ENCODE data around the gene HNRNPUL1. TPM values are rescaled to one million over a fixed set of nuclear protein-coding genes. Genes with fewer than 3 reads are reported as not detected.
A peak's percentile ranks its signal among the peaks of the same experiment; 100 is the strongest.
"Not testable (repeated sequence)": the region's sequence is repeated elsewhere in the genome, so short reads cannot be mapped to it uniquely, and the experiment has no call there.

Gene HNRNPUL1
- total RNA-seq, 1 experiment from 2014 or later = 158 TPM

DNA sequence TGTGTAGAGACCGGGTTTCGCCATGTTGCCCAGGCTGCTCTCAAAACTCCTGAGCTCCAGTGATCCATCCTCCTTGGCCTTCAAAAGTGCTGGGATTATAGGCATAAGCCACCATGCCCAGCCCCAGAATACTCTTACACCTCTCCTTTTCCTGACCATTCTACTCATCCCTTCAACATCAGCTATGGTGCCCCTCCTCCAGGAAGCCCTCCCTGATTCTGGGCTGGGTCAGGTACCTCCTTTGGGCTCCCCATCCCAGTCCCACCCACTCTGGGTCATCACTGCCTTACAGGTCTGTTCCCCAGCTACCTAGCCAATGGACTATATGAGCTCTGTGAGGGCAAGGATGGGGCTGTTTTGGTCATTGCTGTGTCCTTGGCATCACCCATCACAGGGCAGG is 80.0 kb downstream of the HNRNPUL1 start:
- ChIA-PET POLR2A (ENCODE audit: unreplicated experiment) (no interaction called here), CTCF (no interaction called here)
- no peaks in the 10 kb centered on the region for H3K27me3 ChIP-seq (ENCODE audit: low read length)
- ATAC-seq (no peak), DNase-seq (no peak)
- H3K9me3 ChIP-seq (ENCODE audit: low read length) = no peaks in the 10 kb centered on the region
- H3K4me1 ChIP-seq (ENCODE audit: insufficient read depth, low read length) = no peaks in the 10 kb centered on the region
- 0 out of 2 replicates have a peak, but pooled peaks cover 4% of the 10 kb centered on the region for H3K36me3 ChIP-seq (ENCODE audit: low read depth, low read length)
- BruUV-seq (replicated peaks) = no TSS peak
- H3K4me3 ChIP-seq (ENCODE audit: low read length) = no peak overlapping the region
- H3K79me2 ChIP-seq (ENCODE audit: low read length) = peaks cover 3% of the 10 kb centered on the region; the same call in 1 of the 2 replicates
- H3K9ac ChIP-seq (ENCODE audit: low read length) = no peak overlapping the region
- H3F3A ChIP-seq (ENCODE audit: low read length, unreplicated experiment) = no peaks in the 10 kb centered on the region
- H3K4me2 ChIP-seq (ENCODE audit: low read length) = no peak overlapping the region
- TF ChIP-seq EZH2phosphoT487 (IDR thresholded peaks at IDR 0.05; ENCODE audit: borderline replicate concordance, low read length) = no peak
- H4K20me1 ChIP-seq (ENCODE audit: low read length) = no peaks in the 10 kb centered on the region
- H3K9me2 ChIP-seq (replicated peaks; ENCODE audit: low read length) = no peaks in the 10 kb centered on the region
- no peak overlapping the region for H3K27ac ChIP-seq (ENCODE audit: low read length)
- no peak overlapping the region for H2AFZ ChIP-seq (ENCODE audit: low read length)
- intact Hi-C loops (cut with micrococcal nuclease) = no loop called here

DNA sequence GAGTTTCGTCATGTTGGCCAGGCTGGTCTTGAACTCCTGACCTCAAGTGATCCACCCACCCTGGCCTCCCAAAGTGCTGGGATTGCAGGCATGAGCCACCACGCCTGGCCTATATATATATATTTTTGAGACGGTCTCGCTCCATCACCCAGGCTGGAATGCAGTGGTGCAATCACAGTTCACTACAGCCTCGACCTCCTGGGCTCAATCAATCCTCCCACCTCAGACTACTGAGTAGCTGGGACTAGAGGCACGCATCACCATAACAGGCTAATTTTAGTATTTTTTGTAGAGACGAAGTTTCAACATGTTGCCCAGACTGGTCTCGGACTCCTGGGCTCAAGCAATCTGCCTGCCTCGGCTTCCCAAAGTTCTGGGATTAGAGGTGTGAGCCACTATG is 82.7 kb downstream of the HNRNPUL1 start:
- POLR2A ChIA-PET (ENCODE audit: unreplicated experiment); H2AFZ ChIP-seq (ENCODE audit: low read length); H3K4me2 ChIP-seq (ENCODE audit: low read length); H3F3A ChIP-seq (ENCODE audit: low read length, unreplicated experiment); DNase-seq; H3K9ac ChIP-seq (ENCODE audit: low read length); CTCF ChIA-PET; H3K4me1 ChIP-seq (ENCODE audit: insufficient read depth, low read length); H3K27ac ChIP-seq (ENCODE audit: low read length); intact Hi-C loops (cut with micrococcal nuclease); ATAC-seq; H3K36me3 ChIP-seq (ENCODE audit: low read depth, low read length); H3K9me3 ChIP-seq (ENCODE audit: low read length); H3K4me3 ChIP-seq (ENCODE audit: low read length); H4K20me1 ChIP-seq (ENCODE audit: low read length); BruUV-seq (replicated peaks); H3K27me3 ChIP-seq (ENCODE audit: low read length); H3K9me2 ChIP-seq (replicated peaks; ENCODE audit: low read length): not testable (repeated sequence)
- peaks cover 25% of the 10 kb centered on the region for H3K79me2 ChIP-seq (ENCODE audit: low read length)

DNA sequence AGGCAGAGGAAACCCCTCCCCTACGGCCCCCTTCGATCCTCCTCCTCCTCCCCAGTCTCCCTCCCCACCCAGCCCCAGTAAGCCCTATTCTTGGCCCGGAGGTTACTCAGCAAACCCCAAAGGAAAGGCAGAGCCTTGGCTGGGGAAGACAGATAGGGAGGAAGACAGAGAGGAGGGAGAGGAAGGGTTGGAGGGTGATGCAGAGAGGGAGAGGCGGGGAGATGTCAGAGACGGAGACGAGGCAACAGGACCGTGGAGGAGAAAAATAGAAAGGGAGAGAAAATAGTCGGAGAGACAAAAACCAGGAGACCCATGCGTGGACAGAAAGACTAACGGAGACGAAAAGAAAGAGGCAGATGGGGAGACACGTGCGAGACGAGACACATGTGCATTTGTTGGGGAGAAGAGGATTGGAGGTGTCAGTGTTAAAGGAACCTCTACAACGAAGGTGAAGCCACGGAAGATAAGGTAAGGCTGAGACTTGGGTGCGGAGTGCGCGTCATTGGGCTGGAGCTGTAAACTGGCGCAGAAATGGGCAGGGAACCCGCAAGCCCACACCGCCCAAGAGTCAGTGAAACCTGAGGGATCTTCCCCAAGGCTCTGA is 86.7 kb downstream of the HNRNPUL1 start:
- intact Hi-C loops (cut with micrococcal nuclease) = loop anchor here (2.0 kb wide), 1 partner anchor 24 kb away; no protein-coding TSS in a partner anchor
- no TSS peak for BruUV-seq (replicated peaks)
- Histone ChIP-seq H3K9ac (ENCODE audit: low read length) (peak overlapping the region; percentile 74), H3K9me2 (replicated peaks; ENCODE audit: low read length) (no peaks in the 10 kb centered on the region), H3K4me1 (ENCODE audit: insufficient read depth, low read length) (0 out of 2 replicates have a peak, but pooled peaks cover 4% of the 10 kb centered on the region), H3F3A (ENCODE audit: low read length, unreplicated experiment) (no peaks in the 10 kb centered on the region), H3K27ac (ENCODE audit: low read length) (no peak overlapping the region), H3K79me2 (ENCODE audit: low read length) (peaks cover 40% of the 10 kb centered on the region), H4K20me1 (ENCODE audit: low read length) (no peaks in the 10 kb centered on the region), H3K4me3 (ENCODE audit: low read length) (peak overlapping the region; percentile 86), H3K27me3 (ENCODE audit: low read length) (no peaks in the 10 kb centered on the region), H3K36me3 (ENCODE audit: low read depth, low read length) (no peaks in the 10 kb centered on the region), H3K4me2 (ENCODE audit: low read length) (peak overlapping the region; percentile 94), H3K9me3 (ENCODE audit: low read length) (no peaks in the 10 kb centered on the region), H2AFZ (ENCODE audit: low read length) (peak overlapping the region; percentile 69; the same call in 1 of the 2 replicates)
- DNase-seq (no peak), ATAC-seq (no peak)
- POLR2A ChIA-PET (ENCODE audit: unreplicated experiment) = interaction anchor here (0.6 kb wide), 1 partner anchor 45 kb away, joined by 3 read pairs; no protein-coding TSS in a partner anchor
- CTCF ChIA-PET = no interaction called here
- TF ChIP-seq CTCF (conservative IDR thresholded peaks at IDR 0.05; ENCODE audit: low read depth, low read length) (no peak), EZH2 (IDR thresholded peaks at IDR 0.05; ENCODE audit: low read length, unreplicated experiment) (no peak), EZH2phosphoT487 (IDR thresholded peaks at IDR 0.05; ENCODE audit: borderline replicate concordance, low read length) (no peak)
